COR-L47 (cell line): ENCODE measurements around the gene EFNA3.

Experiments used
- DNase-seq: peaks from one replicate; lab custom pipeline; 2025; lab: John Stamatoyannopoulos, UW

Gene EFNA3

DNA sequence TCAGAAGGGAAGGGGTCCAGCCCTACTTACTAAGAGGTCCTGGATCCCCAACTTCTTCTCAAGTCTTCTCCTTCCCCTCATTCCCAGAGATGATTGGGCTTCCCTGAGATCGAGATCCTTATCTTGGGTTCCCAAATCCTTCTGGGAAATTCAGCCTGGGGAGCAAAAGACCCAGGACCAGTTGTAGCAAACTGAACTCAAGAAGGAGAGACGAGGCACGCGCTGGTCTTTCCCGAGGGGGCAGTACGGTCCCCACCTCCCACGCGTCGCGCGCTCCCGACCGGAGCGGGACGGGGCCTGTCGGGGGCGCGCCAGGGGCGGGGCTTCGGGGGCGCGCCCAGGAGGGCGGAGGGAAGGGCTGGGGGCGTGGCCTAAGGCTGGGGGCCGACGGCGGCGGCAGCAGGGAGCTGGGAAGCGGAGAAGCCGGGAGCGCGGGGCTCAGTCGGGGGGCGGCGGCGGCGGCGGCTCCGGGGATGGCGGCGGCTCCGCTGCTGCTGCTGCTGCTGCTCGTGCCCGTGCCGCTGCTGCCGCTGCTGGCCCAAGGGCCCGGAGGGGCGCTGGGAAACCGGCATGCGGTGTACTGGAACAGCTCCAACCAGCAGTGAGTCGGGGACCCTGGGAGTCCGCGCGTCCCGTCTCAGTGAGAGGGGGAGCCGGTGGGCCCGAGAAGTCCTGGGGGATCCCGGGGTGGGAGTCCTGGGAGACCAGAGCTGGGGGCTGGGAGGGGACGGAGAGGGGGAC lies at the start of gene EFNA3:
EFNA3 (plus strand) TSS at position 369 of the 741 bp plus-strand sequence; CDS start at position 474, 105 bp downstream.
- DNase-seq: peak; percentile 77

GRCh38 chr1:155029513-155030242 lies 49.0 kb upstream of the EFNA3 start:
- DNase-seq: no peak

DNA sequence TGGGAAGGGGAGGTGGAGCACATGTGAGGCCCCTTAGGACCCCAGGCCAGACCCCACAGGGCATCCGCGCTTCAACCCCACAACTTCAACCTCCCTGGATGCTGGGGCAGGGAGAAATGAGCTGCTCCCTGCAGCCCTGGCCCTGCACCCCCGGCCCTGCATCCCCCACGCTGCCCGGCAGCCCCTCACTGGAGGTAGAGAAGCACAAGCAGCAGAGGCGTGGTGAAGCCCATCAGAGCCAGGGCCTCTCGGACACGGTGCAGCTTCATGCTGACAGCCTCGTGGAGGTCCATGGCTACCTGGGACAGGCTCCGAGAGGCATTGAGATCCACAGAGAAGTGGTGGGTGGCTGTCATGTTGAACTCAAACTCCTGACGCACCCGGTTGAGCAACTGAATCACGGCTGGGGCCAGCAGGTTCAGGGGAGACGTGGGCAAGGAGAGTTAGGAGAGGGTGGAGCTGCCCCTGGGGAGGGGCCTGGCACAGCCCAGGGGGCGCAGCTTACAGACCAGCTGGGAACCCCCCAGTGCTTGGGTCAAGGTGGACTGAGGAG lies 48.3 kb upstream of the EFNA3 start:
- no peak for DNase-seq

- no peak for DNase-seq
Measured at GRCh38 chr1:155030899-155031298, 47.7 kb upstream of the EFNA3 start.

GRCh38 chr1:155032886-155033285 lies 45.8 kb upstream of the EFNA3 start:
- DNase-seq: no peak

DNA sequence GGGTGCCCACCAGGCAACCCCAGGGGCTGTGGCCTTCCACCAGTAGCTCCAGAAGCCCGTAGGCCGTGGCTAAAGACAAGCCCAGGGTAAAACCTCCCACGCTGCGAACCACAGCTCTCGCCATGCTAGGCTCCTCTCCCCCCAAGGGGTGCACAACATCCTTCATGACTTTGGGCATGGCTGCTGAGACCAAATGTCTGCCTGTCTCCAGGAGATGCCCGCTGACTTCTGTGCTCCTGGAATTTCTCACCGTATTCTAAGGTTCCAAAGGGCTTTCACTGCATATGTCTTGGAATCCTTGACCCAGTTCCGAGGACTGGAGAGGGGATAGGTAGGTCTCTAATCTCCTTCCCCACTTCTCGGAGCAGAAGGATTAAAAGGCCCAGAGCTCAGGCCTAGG lies 45.1 kb upstream of the EFNA3 start, which contains the start of the genes DCST1 and DCST2:
DCST1 (plus strand) TSS at position 301 of the 400 bp plus-strand sequence. CDS start 213 bp downstream, outside the sequence.
DCST2 (minus strand) TSS at position 258 of the 400 bp plus-strand sequence; CDS start at position 178, 80 bp downstream.
- DNase-seq: no peak

DNA sequence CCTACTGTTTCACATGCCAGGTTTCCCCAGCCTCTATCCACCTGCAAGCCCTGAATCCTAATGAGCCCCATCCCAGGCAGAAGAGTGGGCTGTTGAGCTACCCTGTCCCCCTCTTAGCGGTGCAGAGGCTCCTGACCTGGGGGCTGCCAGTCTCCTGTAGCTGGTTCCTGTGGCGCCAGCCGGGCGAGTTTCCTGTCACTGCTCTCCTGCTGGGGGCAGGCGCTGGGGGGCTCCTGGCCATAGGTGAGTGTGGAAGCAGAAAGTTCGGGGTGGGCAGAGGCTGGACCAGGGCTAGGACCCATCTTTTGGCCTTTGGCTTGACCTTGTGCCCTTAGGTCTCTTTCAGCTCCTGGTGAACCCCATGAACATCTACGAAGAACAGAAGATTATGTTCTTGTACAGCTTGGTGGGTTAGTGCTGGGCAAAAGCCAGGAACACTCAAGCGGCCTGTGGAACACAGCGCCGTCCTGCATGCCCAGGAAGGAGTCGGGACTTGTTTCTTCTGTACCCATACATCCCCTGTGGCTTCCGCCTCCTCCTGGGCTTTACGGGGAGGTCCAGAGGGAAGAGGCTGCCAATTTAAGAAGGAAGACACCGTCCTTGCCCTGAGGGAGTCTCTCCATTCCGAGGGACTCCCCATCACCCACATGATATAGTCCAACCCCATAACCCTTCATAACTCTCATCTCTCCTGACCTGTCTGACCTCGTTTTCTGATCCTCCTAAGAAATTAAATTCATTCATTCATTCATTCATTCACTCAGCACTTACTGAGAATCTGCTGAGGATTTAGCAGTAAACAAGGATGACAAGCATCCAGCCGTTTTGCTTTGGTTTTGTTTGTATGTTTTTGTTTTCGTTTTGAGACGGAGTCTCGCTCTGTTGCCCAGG lies 44.1 kb upstream of the EFNA3 start:
- no peak for DNase-seq

GRCh38 chr1:155035936-155036335 lies 42.7 kb upstream of the EFNA3 start:
- no peak for DNase-seq

- DNase-seq: no peak
Measured at GRCh38 chr1:155037043-155037442, 41.6 kb upstream of the EFNA3 start.

DNA sequence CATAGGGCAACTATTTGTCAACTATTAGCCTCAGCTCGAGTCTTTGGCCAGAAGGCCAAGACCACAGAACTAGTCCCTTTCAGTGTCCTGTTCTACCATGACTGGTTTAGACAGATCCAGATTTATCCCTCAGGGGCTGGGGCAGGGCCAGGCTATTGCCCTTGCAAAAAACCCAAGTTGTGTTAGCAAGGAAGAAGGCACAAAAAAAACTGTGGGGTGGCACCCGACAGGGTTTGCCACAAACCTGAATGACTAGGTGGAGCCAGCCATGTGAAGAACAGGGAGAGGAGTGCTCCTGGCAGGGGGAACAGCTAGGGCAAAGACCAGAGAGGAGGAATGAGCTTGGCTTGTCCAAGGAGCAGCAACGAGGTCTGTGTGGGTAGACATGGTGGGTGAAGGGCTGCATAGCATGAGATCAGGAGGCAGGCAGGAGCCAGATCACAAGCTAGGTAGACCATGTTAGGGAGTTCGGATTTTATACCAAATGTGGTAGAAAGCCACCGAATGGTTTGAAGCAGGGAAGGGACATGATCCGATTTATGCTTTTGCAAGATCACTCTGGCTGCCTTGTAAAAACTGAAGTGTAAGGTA lies 40.7 kb upstream of the EFNA3 start:
- no peak for DNase-seq

DNA sequence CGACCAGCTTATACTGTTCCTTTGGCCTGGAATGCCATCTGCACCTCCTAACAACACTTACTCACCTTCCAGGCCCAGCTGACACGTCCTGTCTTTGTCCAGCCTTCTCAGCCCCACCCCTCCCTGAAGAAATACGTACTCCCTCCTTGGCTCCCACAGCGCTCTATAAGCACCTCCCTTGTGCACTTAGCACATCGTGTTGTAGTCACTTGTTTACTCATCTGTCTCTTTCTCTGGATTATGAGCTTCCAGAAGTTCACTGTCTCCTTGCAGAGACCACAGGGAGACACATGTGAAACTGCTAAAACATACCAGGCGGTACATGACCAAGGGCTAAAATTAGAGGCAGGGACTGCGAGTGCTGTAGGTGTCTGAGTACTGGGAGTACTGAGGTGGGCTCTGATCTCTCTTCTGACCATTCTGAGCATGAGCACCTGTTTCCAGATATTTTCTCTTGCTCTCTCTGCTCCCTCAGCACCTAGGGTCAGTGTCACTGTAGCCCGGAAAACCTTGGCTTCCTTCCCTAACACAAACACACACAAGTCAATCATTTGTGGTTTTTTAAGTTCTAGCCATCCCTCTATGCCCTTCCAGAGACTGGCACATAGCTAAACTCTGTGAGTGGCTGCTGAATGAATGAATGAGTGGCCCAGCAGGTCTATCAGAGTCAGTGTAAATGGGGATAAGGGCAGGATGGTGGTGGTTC lies 39.9 kb upstream of the EFNA3 start:
- DNase-seq: no peak

DNA sequence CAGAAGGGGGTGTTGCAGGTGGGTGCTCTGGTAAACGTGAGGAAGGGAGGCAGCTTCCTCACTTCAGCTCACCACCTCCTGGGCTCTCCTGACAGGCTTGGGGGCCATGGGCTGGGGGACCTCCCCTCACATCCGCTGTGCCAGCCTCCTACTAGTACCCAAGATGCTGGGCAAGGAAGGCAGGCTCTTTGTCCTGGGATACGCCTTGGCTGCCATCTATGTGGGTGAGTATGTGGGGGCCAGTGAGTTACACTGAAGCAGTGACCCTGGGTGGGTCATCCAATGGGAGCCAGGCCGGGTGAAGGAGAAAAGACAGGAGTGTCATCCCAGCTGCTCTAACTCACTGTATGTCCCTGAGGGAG lies 39.3 kb upstream of the EFNA3 start:
- DNase-seq: no peak

- no peak for DNase-seq
Measured at GRCh38 chr1:155040358-155041093, 38.1 kb upstream of the EFNA3 start.

DNA sequence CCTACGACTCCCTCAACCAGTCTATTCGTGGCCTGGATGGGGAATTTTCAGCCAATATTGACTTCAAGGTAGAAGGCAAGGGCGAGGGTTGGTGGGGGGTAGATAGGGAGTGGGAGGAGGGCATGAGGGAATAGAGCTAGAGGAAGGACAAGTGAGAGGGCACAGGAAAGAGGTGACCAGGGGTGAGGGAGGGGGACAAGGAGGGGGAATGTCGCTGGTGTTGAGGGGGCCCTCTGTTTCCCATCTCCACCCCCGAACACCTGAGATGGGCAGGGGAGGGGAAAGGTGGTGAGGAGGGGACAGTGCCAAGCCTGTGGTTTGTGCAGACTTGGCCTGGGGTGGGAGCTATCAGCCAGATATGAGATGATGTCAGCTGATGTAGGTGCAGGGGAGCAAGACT lies 35.8 kb upstream of the EFNA3 start:
- DNase-seq: no peak

- no peak for DNase-seq
Measured at GRCh38 chr1:155043301-155043702, 35.3 kb upstream of the EFNA3 start.

- no peak for DNase-seq
Measured at GRCh38 chr1:155043793-155044192, 34.8 kb upstream of the EFNA3 start.

GRCh38 chr1:155044365-155044764 lies 34.3 kb upstream of the EFNA3 start:
- DNase-seq: no peak

GRCh38 chr1:155044812-155045657 lies 33.6 kb upstream of the EFNA3 start:
- peak; percentile 46 for DNase-seq
